A673 (cell line): ENCODE data around the gene GNAI2. TPM values are rescaled to one million over a fixed set of nuclear protein-coding genes. Genes with fewer than 3 reads are reported as not detected.
A peak's percentile ranks its signal among the peaks of the same experiment; 100 is the strongest.

ENCODE experiments used
- BruUV-seq: library from RNA; stranded (reverse); fragments of 400-500 nt; replicated peaks from 2 replicates; lab custom pipeline; 2021; lab: Mats Ljungman, UMichigan
- CTCF ChIA-PET: fragments of 300-600 bp; sonication (Branson Sonifier 250); formaldehyde crosslinking; loops from one replicate; lab custom pipeline; 2022; ENCODE audit warnings: antibody characterized with exemption; lab: Charles Lee
- POLR2A ChIA-PET: fragments of 300-600 bp; sonication (Branson Sonifier 250); formaldehyde crosslinking; loops from one replicate; lab custom pipeline; 2022; ENCODE audit warnings: antibody characterized with exemption; ENCODE audit not compliant: low non-redundant PET; lab: Charles Lee
- DNase-seq: peaks from one replicate; pipeline ENCODE4 v3.0.0-alpha.2; 2015; ENCODE audit warnings: low spot score
- H3K27ac ChIP-seq: fragments of 200-600 bp; sonication (generic); 2 replicates; pipeline ENCODE4 v1.5.1; 2016; ENCODE audit warnings: mixed run types, low read depth, mild to moderate bottlenecking, mixed read lengths, antibody characterized with exemption, low read length; ENCODE audit not compliant: poor library complexity, severe bottlenecking
- H3K27me3 ChIP-seq: fragments of 200-600 bp; sonication (generic); replicated peaks from 2 replicates; pipeline ENCODE4 v1.6.1; 2017; ENCODE audit warnings: mixed run types, low read depth, mild to moderate bottlenecking, mixed read lengths, antibody characterized with exemption, low read length; ENCODE audit not compliant: insufficient read depth, poor library complexity
- H3K36me3 ChIP-seq: fragments of 200-600 bp; sonication (generic); 2 replicates; pipeline ENCODE4 v1.6.1; 2016; ENCODE audit warnings: mixed run types, mild to moderate bottlenecking, mixed read lengths, antibody characterized with exemption, low read length; ENCODE audit not compliant: insufficient read depth, poor library complexity, severe bottlenecking
- H3K4me1 ChIP-seq: fragments of 200-600 bp; sonication (generic); 2 replicates; pipeline ENCODE4 v1.6.1; 2017; ENCODE audit warnings: mixed run types, mild to moderate bottlenecking, mixed read lengths, antibody characterized with exemption, low read length; ENCODE audit not compliant: insufficient read depth, poor library complexity, severe bottlenecking
- H3K4me3 ChIP-seq: fragments of 200-600 bp; sonication (generic); 2 replicates; pipeline ENCODE4 v1.5.1; 2016; ENCODE audit warnings: low read depth, mixed run types, mild to moderate bottlenecking, mixed read lengths, low read length; ENCODE audit not compliant: poor library complexity, severe bottlenecking
- H3K9me3 ChIP-seq: fragments of 200-600 bp; sonication (generic); 2 replicates; pipeline ENCODE4 v1.6.1; 2016; ENCODE audit warnings: mixed run types, low read depth, mild to moderate bottlenecking, mixed read lengths, antibody characterized with exemption, low read length; ENCODE audit not compliant: poor library complexity, severe bottlenecking
- CTCF ChIP-seq: fragments of 300-800, 200-600 bp; sonication (generic); conservative IDR thresholded peaks from 2 replicates; pipeline ENCODE4 v1.5.1; 2017; ENCODE audit warnings: low read depth, mild to moderate bottlenecking, antibody characterized with exemption, low read length, moderate library complexity, mixed read lengths
- EZH2 ChIP-seq: fragments of 200-600 bp; sonication (generic); IDR thresholded peaks from 2 replicates; pipeline ENCODE4 v1.6.1; 2017; ENCODE audit warnings: borderline replicate concordance, low read depth, mild to moderate bottlenecking, mixed read lengths, antibody characterized with exemption, low read length; ENCODE audit not compliant: poor library complexity, severe bottlenecking
- intact Hi-C: fragments of 100-400 bp; cut with micrococcal nuclease; formaldehyde crosslinking; loops from one replicate; pipeline ENCODE4 v1.10.0; 2022; ENCODE audit not compliant: unreplicated experiment
- total RNA-seq: library from RNA; stranded (reverse); gene quantifications from 2 replicates; pipeline ENCODE4 v1.2.3, GENCODE V29; 2021

Gene GNAI2
- total RNA-seq, 1 experiment from 2014 or later, result 115 TPM

DNA sequence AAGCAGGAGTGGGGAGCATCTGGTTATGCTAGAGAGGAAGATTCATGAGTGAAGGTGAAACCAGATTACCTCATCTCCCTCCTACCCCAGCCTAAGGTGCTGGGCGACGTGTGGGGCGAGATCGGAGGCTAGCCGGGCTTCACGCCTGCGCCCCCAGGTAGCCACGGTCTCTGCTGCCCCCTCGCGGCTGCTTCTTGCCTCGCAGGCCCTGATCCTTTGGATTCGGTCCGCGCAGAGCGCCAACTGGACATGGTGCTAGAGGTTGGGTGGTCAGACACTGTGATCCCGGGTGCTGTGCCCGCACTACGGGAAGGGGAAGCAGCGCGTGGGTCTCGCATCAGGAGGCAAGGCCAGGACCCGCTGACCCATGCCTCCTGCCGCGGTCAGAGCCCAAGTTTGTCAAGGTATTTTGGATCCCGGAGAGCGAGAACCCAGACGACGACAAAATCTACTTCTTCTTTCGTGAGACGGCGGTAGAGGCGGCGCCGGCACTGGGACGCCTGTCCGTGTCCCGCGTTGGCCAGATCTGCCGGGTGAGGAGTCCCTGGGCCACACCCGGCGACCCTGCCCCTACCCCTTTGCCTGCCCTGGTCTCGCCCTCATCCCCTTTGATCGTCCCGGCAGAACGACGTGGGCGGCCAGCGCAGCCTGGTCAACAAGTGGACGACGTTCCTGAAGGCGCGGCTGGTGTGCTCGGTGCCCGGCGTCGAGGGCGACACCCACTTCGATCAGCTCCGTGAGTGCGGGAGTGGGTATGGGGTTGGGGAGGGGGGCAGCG, 37.1 kb downstream of the GNAI2 start:
- Histone ChIP-seq H3K27ac (no peak overlapping the region), H3K9me3 (no peaks in the 10 kb centered on the region), H3K4me1 (no peaks in the 10 kb centered on the region), H3K36me3 (no peaks in the 10 kb centered on the region), H3K4me3 (peak overlapping the region; percentile 25), H3K27me3 (peaks cover 4% of the 10 kb centered on the region)
- intact Hi-C loops, result loop anchor here (1.0 kb wide), 2 partner anchors 46 to 81 kb away; no protein-coding TSS in a partner anchor
- CTCF ChIA-PET, result interaction anchor here (0.6 kb wide), 1 partner anchor 341 kb away, joined by 3 read pairs; no protein-coding TSS in a partner anchor
- POLR2A ChIA-PET, result no interaction called here
- TF ChIP-seq CTCF, result peak; percentile 82
- no peak for TF ChIP-seq EZH2
- peak; percentile 59 for DNase-seq
- no TSS peak for BruUV-seq

DNA sequence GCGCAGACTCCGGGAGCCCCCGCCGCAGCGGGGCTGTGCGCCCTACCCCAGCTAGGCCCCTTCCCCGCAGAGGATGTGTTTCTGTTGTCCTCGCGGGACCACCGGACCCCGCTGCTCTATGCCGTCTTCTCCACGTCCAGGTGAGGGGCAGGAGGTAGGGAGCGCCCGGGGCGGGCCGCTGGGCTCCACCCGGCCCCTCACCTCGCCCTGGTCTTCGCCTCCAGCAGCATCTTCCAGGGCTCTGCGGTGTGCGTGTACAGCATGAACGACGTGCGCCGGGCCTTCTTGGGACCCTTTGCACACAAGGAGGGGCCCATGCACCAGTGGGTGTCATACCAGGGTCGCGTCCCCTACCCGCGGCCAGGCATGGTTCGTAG, 37.7 kb downstream of the GNAI2 start:
- Histone ChIP-seq H3K27me3 (peaks cover 4% of the 10 kb centered on the region), H3K4me1 (no peaks in the 10 kb centered on the region), H3K4me3 (no peak overlapping the region), H3K36me3 (no peaks in the 10 kb centered on the region), H3K27ac (no peak overlapping the region), H3K9me3 (no peaks in the 10 kb centered on the region)
- BruUV-seq, result no TSS peak
- intact Hi-C loops, result loop anchor here (1.0 kb wide), 2 partner anchors 46 to 81 kb away; no protein-coding TSS in a partner anchor
- CTCF ChIA-PET, result interaction anchor here (0.6 kb wide), 1 partner anchor 340 kb away, joined by 3 read pairs; no protein-coding TSS in a partner anchor
- POLR2A ChIA-PET, result no interaction called here
- DNase-seq, result no peak
- no peak for TF ChIP-seq EZH2
- TF ChIP-seq CTCF, result no peak

DNA sequence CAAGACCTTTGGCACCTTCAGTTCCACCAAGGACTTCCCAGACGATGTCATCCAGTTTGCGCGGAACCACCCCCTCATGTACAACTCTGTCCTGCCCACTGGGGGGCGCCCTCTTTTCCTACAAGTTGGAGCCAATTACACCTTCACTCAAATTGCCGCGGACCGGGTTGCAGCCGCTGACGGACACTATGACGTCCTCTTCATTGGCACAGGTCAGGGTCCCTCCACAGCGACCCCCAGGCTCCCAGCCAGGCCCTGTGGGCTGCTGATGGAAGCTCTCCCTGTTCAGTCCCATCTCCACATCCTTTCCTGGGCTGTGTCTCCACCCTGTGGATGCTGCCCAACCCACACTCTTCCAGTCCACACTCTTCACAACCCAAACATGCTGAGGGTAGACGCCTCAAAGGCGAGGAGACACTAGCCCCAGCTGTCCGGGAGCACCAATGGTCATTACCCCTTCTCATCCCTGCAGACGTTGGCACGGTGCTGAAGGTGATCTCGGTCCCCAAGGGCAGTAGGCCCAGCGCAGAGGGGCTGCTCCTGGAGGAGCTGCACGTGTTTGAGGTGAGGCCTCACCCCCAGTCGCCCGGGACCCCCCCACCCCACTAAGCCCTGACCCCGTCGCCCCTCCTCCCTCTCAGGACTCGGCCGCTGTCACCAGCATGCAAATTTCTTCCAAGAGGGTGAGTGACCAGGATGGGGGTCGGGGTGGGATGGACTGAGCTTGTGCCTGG, 38.5 kb downstream of the GNAI2 start:
- H3K9me3 ChIP-seq, result no peaks in the 10 kb centered on the region
- ChIA-PET CTCF (interaction anchor here (0.6 to 0.7 kb wide), 2 partner anchors 127 to 1319 kb away, joined by 7 to 8 read pairs; no protein-coding TSS in a partner anchor), POLR2A (no interaction called here)
- H3K27ac ChIP-seq, result no peak overlapping the region
- intact Hi-C loops, result no loop called here
- TF ChIP-seq CTCF (peak; percentile 81), EZH2 (no peak)
- peaks cover 4% of the 10 kb centered on the region for H3K27me3 ChIP-seq
- H3K4me1 ChIP-seq, result no peaks in the 10 kb centered on the region
- no peak overlapping the region for H3K4me3 ChIP-seq
- peak; percentile 60 for DNase-seq
- no TSS peak for BruUV-seq
- H3K36me3 ChIP-seq, result no peaks in the 10 kb centered on the region
